GM19324 (cell line): Measurements from ENCODE around the gene COL18A1.

Experiments used
- ATAC-seq: cut with Tn5 transposase; IDR thresholded peaks from one replicate; pipeline ENCODE4 v1.9.1; 2021; ENCODE audit warnings: mild to moderate bottlenecking, moderate library complexity; ENCODE audit not compliant: unreplicated experiment, low FRiP score

Gene COL18A1

DNA sequence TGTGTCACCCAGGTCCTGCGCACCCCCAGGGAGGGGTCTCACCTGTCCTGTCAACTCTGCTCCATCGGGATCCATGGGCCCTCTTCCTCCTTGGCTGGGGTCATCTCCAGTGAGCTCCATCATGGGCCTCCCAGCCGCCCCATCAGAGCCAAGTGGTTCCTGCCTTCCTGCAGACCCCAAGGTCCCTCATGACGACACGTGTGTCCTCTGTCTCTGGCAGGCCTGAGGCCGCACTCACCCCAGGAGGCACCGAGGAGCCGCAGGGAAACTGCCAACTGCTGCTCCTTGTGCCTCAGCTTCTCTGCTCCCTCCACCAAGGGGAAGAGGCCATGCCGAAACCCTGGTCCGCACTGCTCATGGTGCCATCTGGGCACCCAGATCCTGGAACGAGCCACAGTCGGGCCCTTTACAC is 46.8 kb downstream of the COL18A1 start:
- ATAC-seq, result no peak

GRCh38 chr21:45452696-45453307 is 47.8 kb downstream of the COL18A1 start:
- ATAC-seq, result no peak

GRCh38 chr21:45453308-45453950 is 48.5 kb downstream of the COL18A1 start:
- no peak for ATAC-seq

DNA sequence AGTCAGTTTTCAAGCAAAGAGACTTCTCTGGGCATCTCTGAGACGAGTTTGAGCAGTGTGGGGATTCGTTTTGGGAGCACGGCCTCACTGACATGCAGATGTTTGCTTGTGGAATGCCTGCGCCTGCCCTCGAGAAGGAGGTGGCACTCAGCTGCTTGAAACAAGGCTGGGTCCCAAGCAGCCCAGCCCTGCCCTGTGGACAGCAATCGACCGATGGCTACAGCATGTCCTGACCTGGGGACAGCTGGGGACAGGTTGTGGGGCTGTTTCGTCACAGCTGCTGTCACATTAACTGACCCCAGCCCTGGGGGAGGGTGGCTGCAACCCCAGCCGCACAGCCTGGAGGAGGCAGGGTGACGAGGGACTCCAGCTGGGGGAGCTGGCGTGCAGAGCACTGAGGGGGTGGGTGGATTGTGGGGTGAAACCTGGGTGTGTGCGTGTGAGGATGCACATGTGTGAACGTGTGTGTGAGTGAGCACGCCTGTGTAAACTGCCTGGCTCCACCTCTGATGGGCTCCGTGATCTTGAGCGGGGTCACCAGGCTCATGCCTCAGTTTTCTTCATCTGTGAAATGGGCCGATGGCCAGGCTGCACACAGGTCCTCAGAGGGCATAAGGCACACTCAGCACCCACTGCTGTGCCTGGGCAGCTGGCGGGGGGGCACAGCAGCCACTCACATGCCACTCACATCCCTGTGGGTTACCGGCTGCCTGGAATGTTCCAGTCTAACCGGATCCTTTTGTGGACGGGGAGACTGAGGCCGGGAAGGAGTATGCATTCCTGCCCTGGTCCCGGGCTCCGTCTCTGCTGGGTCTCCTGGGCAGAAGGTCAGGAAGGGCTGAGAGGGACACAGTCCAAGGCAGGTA is 49.3 kb downstream of the COL18A1 start:
- ATAC-seq, result no peak

DNA sequence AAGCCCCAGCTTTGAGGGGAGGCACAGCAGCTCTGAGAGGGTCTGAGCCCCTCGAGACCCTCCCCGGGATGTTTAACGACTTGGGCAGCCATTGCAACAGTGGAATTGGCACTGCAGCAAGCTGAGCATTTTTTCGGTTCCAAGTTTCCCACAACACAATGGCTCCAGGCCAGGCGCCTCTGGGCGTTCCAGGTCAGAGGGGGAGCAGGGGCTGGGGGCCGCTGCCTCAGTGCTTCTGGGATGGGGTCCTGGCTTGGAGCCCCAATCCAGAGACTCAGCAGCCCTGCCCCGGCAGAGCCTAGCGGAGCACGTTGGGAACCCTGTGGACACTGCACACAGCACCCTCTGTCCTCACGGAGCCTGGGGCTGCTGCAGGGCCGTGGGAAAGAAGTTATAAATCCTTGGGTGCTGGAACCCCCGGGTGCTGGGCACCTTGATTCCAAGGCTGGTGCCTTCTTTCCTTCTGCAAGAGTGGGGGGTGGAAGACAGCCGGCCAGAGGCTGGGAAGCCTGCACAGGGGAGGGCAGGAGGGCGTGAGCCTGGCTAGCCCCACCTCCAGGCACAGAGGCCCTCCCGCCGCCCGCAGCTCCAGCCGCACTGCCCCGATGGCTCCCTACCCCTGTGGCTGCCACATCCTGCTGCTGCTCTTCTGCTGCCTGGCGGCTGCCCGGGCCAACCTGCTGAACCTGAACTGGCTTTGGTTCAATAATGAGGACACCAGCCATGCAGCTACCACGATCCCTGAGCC is 50.1 kb downstream of the COL18A1 start:
- ATAC-seq, result no peak

GRCh38 chr21:45455674-45456583 is 51.0 kb downstream of the COL18A1 start:
- ATAC-seq, result no peak

GRCh38 chr21:45456584-45457160 is 51.7 kb downstream of the COL18A1 start:
- ATAC-seq, result no peak

DNA sequence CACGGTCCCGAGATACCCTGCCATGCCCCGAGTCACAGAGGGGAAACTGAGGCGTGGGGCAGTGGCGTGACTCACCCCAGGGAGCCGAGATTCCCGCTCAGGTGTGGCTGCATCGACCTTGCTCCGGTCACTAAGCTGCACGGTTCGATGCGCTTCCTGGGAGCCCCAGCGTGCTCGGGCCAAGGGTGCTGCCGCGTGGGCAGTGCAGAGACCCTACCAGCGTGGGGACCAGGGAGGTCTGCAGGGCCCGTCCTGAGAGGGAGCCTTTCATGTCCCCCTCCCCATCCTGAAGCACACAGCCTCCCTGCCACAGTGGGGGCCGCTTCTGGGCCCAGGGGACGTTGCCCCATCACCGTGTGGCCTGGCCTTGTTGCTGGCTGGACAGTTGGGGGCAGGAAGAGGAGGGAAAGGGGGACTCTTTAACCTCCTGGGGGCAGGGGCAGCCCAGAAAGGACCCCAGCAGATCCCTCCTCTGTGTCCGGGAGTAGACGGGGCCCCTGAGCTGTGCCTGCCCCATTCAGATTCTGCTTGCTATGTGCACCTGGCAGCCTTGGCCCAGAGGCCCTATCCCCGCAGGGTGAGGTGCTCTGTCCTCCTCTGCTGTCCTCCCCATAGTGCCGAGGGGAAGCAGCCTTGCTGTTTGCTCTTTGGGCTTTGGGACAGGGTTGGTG is 52.3 kb downstream of the COL18A1 start:
- no peak for ATAC-seq

DNA sequence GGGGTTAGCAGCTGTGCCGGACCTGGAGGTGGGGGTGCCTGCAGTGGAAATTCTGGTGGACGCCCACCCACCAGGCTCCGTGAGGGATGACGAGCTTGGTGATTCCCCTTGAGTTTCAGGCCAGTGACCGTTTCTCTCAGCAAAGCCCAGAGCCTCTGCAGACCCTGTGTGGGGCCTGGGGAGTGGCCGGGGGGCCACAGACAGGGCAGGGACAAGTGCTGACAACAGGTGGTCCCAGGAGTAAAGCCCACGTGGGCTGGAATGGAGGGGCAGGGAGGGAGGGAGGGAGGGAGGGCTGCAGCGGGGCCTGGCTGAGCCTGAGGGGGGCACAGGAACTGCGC is 52.8 kb downstream of the COL18A1 start:
- ATAC-seq, result no peak

GRCh38 chr21:45458281-45459170 is 53.6 kb downstream of the COL18A1 start:
- ATAC-seq, result no peak

- ATAC-seq, result no peak
Observed at GRCh38 chr21:45459171-45460010, 54.4 kb downstream of the COL18A1 start.

DNA sequence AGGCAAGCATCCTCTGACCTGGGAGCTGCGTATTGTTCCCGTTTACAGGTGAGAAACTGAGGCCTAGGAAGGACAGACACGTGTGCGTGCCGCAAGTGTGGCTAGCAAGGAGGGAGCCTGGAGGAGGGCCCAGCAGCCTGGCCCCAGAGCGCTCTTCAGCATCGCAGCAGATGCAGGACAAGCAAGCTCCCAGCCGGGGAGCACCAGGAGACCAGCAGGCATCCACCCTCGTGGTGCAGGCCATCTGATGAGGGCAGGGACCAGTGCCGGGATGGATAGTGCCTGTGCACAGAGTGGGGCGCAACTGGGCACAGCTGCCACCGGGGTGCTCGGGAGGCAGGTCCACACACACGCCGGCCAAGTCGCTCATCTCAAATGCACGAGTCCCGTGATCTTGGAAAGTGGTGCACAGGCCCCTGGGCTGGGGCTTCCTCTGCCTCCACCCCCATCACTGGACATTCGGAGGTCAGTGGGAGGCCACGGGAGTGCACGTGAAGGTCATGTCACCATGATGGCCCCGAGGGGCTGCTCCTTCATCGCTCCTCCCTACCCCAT is 55.1 kb downstream of the COL18A1 start:
- no peak for ATAC-seq

- ATAC-seq, result no peak
Observed at GRCh38 chr21:45460611-45461368, 55.8 kb downstream of the COL18A1 start.

DNA sequence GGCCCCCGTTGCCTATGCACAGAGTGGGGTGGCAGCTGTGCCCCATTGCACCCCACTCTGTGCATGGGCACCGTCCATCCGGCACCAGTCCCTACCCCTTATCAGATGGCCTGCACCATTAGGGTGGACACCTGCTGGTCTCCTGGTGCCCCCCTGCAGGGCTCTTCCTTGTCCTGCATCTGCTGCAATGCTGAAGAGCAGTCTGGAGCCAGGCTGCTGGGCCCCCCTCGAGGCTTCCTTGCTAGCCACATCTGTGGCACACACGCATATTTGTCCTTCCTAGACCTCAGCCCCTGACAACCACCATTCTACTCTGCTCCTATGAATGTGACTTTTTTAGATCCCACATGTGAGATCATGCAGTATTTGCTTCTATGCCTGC is 56.4 kb downstream of the COL18A1 start:
- ATAC-seq, result no peak

GRCh38 chr21:45461806-45462341 is 56.9 kb downstream of the COL18A1 start:
- no peak for ATAC-seq

DNA sequence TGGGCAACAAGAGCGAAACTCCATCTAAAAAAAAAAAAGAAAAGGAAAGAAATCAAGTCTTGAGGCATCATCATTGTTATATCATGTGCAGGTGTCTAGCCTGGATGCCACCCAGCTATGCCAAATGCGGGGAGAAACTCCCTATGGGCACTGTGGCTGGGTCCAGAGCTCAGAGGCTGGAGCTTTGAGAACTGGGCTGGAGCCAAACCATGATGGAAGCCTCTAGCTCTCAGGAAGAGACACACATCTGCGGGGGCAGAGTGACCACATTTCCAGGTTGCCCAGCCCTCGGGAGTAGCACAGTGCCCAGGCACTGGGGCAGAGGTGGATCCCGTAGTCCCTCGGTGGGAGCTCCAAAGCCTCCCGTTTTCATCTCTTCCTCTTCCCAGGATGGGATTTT is 58.9 kb downstream of the COL18A1 start:
- no peak for ATAC-seq
